Measurements from ENCODE around the gene NKG7. TPM values are rescaled to one million over a fixed set of nuclear protein-coding genes. Genes with fewer than 3 reads are reported as not detected.

Gene NKG7
- total and polyA plus RNA-seq, 2 of the 13 experiments (the other 11 are each of a cell fraction or from before 2014, with no cell fraction given) = 0.40 TPM; not detected in 1

DNA sequence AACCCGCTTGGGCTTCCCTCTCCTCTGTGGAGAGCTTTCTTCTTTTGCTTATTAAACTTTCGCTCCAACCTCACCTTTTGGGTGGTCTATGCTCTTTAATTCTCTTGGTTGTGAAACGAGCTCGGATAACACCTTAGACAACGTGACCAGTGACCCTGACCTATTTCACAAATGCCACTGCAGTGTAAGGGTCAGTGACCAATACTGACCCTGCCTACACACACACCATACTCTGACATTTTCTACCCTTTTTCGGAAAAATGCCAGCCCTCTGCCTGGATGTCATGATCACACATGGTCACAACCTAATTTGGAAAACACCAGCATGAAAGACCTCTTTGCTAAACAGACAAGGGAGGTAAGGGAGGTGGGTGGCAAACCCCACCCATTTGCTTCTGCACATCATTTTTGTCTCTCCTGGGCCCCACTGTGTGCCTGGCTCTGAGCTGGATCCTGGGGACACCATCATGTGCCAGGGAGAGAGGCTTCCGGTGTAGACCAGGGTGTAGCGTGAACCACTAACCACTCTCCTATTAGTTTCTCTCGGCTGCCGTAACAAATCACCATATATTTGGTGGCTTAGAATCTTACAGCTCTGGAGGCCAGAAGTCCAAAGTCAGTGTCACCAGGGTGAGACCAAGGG lies 16.2 kb downstream of the NKG7 start (continued):
- TF ChIP-seq ZBTB38 (CRISPR knock-in tag; IDR thresholded peaks at IDR 0.05) (peak; percentile 57; the same call in 1 of the 2 replicates), ZNF30 (CRISPR knock-in tag; IDR thresholded peaks at IDR 0.05) (no peak), ZNF616 (CRISPR knock-in tag; IDR thresholded peaks at IDR 0.05; ENCODE audit: low read depth) (no peak), E2F1 (CRISPR knock-in tag; IDR thresholded peaks at IDR 0.05) (no peak), FOXM1 (CRISPR knock-in tag; IDR thresholded peaks at IDR 0.05) (no peak), ZNF496 (CRISPR knock-in tag; IDR thresholded peaks at IDR 0.05; ENCODE audit: insufficient replicate concordance) (no peak), ZNF451 (CRISPR knock-in tag; IDR thresholded peaks at IDR 0.05) (no peak), GZF1 (CRISPR knock-in tag; IDR thresholded peaks at IDR 0.05) (no peak), STAG1 (CRISPR knock-in tag; IDR thresholded peaks at IDR 0.05) (no peak), TP53 (CRISPR knock-in tag; conservative IDR thresholded peaks at IDR 0.05) (no peak), ZNF503 (CRISPR knock-in tag; IDR thresholded peaks at IDR 0.05) (no peak), GABPA (IDR thresholded peaks at IDR 0.05; ENCODE audit: low read depth, low read length) (no peak), GABPA (CRISPR knock-in tag; IDR thresholded peaks at IDR 0.05; ENCODE audit: low read depth) (no peak), GRHL1 (CRISPR knock-in tag; conservative IDR thresholded peaks at IDR 0.05) (no peak), SATB2 (CRISPR knock-in tag; IDR thresholded peaks at IDR 0.05) (no peak), GTF2F1 (IDR thresholded peaks at IDR 0.05; ENCODE audit: low read length) (no peak), NFKBIZ (CRISPR knock-in tag; IDR thresholded peaks at IDR 0.05) (0 out of 2 replicates have a peak, but pooled peaks have one; percentile 41), JUNB (CRISPR knock-in tag; IDR thresholded peaks at IDR 0.05; ENCODE audit: borderline replicate concordance) (no peak), HCFC1 (IDR thresholded peaks at IDR 0.05; ENCODE audit: low read depth, low read length) (no peak)
- TF ChIP-seq, protein P1, sequence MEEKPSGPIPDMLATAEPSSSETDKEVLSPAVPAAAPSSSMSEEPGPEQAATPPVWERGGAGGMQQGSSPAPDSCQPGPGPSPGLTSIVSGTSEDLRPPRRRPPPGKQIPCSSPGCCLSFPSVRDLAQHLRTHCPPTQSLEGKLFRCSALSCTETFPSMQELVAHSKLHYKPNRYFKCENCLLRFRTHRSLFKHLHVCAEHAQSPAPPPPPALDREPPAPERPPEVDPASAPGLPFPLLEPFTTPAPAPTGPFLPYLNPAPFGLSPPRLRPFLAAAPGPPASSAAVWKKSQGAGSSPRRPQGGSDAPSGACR (CRISPR knock-in tag; IDR thresholded peaks at IDR 0.05) = 0 out of 2 replicates have a peak, but pooled peaks have one; percentile 32
- TF ChIP-seq, protein P2, sequence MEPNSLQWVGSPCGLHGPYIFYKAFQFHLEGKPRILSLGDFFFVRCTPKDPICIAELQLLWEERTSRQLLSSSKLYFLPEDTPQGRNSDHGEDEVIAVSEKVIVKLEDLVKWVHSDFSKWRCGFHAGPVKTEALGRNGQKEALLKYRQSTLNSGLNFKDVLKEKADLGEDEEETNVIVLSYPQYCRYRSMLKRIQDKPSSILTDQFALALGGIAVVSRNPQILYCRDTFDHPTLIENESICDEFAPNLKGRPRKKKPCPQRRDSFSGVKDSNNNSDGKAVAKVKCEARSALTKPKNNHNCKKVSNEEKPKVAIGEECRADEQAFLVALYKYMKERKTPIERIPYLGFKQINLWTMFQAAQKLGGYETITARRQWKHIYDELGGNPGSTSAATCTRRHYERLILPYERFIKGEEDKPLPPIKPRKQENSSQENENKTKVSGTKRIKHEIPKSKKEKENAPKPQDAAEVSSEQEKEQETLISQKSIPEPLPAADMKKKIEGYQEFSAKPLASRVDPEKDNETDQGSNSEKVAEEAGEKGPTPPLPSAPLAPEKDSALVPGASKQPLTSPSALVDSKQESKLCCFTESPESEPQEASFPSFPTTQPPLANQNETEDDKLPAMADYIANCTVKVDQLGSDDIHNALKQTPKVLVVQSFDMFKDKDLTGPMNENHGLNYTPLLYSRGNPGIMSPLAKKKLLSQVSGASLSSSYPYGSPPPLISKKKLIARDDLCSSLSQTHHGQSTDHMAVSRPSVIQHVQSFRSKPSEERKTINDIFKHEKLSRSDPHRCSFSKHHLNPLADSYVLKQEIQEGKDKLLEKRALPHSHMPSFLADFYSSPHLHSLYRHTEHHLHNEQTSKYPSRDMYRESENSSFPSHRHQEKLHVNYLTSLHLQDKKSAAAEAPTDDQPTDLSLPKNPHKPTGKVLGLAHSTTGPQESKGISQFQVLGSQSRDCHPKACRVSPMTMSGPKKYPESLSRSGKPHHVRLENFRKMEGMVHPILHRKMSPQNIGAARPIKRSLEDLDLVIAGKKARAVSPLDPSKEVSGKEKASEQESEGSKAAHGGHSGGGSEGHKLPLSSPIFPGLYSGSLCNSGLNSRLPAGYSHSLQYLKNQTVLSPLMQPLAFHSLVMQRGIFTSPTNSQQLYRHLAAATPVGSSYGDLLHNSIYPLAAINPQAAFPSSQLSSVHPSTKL (CRISPR knock-in tag; IDR thresholded peaks at IDR 0.05) = peak; percentile 91

Measured in HepG2 (cell line).